Mesothelial cell of epicardium (in vitro differentiated cells): ENCODE measurements around the gene TPM1. TPM values are rescaled to one million over a fixed set of nuclear protein-coding genes. Genes with fewer than 3 reads are reported as not detected.

ENCODE experiments used
- DNase-seq, 2 experiments: peaks; one replicate each; pipeline ENCODE4 v3.0.0; 2021; ENCODE audit warnings: low spot score in 2 of 2; ENCODE audit not compliant: unreplicated experiment in 2 of 2
- H3K27ac Mint-ChIP-seq: 2 replicates; pipeline ENCODE4 v1.8.0; 2021; ENCODE audit warnings: mixed read lengths
- H3K27me3 Mint-ChIP-seq: 2 replicates; pipeline ENCODE4 v1.8.0; 2021; ENCODE audit warnings: low read depth, mixed read lengths
- H3K36me3 Mint-ChIP-seq: 2 replicates; pipeline ENCODE4 v1.8.0; 2021; ENCODE audit warnings: mixed read lengths
- H3K4me1 Mint-ChIP-seq: 2 replicates; pipeline ENCODE4 v1.8.0; 2021; ENCODE audit warnings: mixed read lengths
- H3K4me3 Mint-ChIP-seq: 2 replicates; pipeline ENCODE4 v1.8.0; 2021; ENCODE audit warnings: mild to moderate bottlenecking, moderate library complexity, mixed read lengths
- H3K9me3 Mint-ChIP-seq: 2 replicates; pipeline ENCODE4 v1.8.0; 2021; ENCODE audit warnings: mixed read lengths
- CTCF ChIP-seq: fragments of 200-600 bp; sonication (generic); IDR thresholded peaks from one replicate; pipeline ENCODE4 v1.5.0; 2021; ENCODE audit warnings: antibody characterized with exemption; ENCODE audit not compliant: unreplicated experiment
- total RNA-seq: library from RNA; stranded (reverse); gene quantifications from 3 replicates; pipeline ENCODE4 v1.2.1, GENCODE V29; 2021

The TPM1 gene
- total RNA-seq, 1 donor from 2014 or later: 659 TPM

- H3K4me3 Mint-ChIP-seq: peak overlapping the region; percentile 74
- peaks cover 54% of the 10 kb centered on the region for H3K4me1 Mint-ChIP-seq
- DNase-seq: no peak
- H3K27me3 Mint-ChIP-seq: peaks cover 1% of the 10 kb centered on the region
- peaks cover 4% of the 10 kb centered on the region for H3K36me3 Mint-ChIP-seq
- TF ChIP-seq CTCF: no peak
- peak overlapping the region; percentile 87 for H3K27ac Mint-ChIP-seq
- no peaks in the 10 kb centered on the region for H3K9me3 Mint-ChIP-seq
Measured at GRCh38 chr15:63041402-63041973, 1.1 kb upstream of the TPM1 start.

- Mint-ChIP-seq H3K27ac (peak overlapping the region; percentile 94), H3K4me1 (peaks cover 63% of the 10 kb centered on the region), H3K27me3 (peaks cover 1% of the 10 kb centered on the region), H3K36me3 (peaks cover 5% of the 10 kb centered on the region), H3K9me3 (no peaks in the 10 kb centered on the region), H3K4me3 (peak overlapping the region; percentile 93)
- TF ChIP-seq CTCF: no peak
- no peak for DNase-seq
Measured at GRCh38 chr15:63042877-63043334, 359 bp downstream of the TPM1 start.

- Mint-ChIP-seq H3K27me3 (peaks cover 1% of the 10 kb centered on the region), H3K4me3 (peak overlapping the region; percentile 93), H3K27ac (peak overlapping the region; percentile 98), H3K9me3 (no peaks in the 10 kb centered on the region), H3K36me3 (peaks cover 5% of the 10 kb centered on the region), H3K4me1 (peaks cover 58% of the 10 kb centered on the region)
- TF ChIP-seq CTCF: no peak
- no peak for DNase-seq
Measured at GRCh38 chr15:63043335-63044076, 959 bp downstream of the TPM1 start.

GRCh38 chr15:63044077-63044644 is 1.6 kb downstream of the TPM1 start:
- Mint-ChIP-seq H3K4me3 (peak overlapping the region; percentile 93), H3K4me1 (peaks cover 56% of the 10 kb centered on the region), H3K27me3 (peaks cover 1% of the 10 kb centered on the region), H3K36me3 (peaks cover 5% of the 10 kb centered on the region), H3K9me3 (no peaks in the 10 kb centered on the region), H3K27ac (peak overlapping the region; percentile 98)
- TF ChIP-seq CTCF: no peak
- DNase-seq: no peak

GRCh38 chr15:63044645-63045464 is 2.3 kb downstream of the TPM1 start:
- H3K27ac Mint-ChIP-seq: peak overlapping the region; percentile 98
- H3K4me1 Mint-ChIP-seq: peaks cover 62% of the 10 kb centered on the region
- TF ChIP-seq CTCF: no peak
- peaks cover 5% of the 10 kb centered on the region for H3K36me3 Mint-ChIP-seq
- no peak for DNase-seq
- H3K9me3 Mint-ChIP-seq: no peaks in the 10 kb centered on the region
- H3K4me3 Mint-ChIP-seq: peak overlapping the region; percentile 93
- H3K27me3 Mint-ChIP-seq: peaks cover 1% of the 10 kb centered on the region
